Measurements from ENCODE around the gene DEK.

DNA sequence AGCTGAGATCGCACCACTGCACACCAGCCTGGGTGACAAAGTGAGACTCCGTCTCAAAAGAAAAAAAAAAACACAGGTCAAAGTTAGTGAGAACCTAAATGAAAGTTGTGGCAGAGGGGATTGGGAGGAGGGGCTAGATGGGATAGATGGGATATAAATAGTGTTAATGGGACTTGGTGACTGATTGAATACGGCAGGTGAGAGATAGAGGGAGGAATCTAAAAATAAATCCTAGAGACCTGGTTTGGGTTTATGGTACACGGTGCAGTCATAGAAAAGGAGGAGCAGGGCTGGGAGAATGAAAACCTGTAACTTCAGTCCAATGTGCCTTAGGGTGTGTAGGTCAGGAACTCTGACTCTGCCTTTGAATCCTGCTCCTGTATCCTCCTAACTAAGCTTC is 25.0 kb upstream of the DEK start:
- TF ChIP-seq, protein P1, sequence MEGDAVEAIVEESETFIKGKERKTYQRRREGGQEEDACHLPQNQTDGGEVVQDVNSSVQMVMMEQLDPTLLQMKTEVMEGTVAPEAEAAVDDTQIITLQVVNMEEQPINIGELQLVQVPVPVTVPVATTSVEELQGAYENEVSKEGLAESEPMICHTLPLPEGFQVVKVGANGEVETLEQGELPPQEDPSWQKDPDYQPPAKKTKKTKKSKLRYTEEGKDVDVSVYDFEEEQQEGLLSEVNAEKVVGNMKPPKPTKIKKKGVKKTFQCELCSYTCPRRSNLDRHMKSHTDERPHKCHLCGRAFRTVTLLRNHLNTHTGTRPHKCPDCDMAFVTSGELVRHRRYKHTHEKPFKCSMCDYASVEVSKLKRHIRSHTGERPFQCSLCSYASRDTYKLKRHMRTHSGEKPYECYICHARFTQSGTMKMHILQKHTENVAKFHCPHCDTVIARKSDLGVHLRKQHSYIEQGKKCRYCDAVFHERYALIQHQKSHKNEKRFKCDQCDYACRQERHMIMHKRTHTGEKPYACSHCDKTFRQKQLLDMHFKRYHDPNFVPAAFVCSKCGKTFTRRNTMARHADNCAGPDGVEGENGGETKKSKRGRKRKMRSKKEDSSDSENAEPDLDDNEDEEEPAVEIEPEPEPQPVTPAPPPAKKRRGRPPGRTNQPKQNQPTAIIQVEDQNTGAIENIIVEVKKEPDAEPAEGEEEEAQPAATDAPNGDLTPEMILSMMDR (conservative IDR thresholded peaks at IDR 0.05 in 1 of 2, IDR thresholded peaks at IDR 0.05 in 1 of 2; ENCODE audit: extremely low read depth in 1 of 2, insufficient read depth in 1 of 2, low read depth in 1 of 2, low read length in 2 of 2) = no peak
- TF ChIP-seq EZH2 (IDR thresholded peaks at IDR 0.05; ENCODE audit: borderline replicate concordance, low read length) = no peak
